ENCODE measurements around the gene PRDM8.
"Not testable (repeated sequence)": the region's sequence is repeated elsewhere in the genome, so short reads cannot be mapped to it uniquely, and the experiment has no call there.

Gene PRDM8

DNA sequence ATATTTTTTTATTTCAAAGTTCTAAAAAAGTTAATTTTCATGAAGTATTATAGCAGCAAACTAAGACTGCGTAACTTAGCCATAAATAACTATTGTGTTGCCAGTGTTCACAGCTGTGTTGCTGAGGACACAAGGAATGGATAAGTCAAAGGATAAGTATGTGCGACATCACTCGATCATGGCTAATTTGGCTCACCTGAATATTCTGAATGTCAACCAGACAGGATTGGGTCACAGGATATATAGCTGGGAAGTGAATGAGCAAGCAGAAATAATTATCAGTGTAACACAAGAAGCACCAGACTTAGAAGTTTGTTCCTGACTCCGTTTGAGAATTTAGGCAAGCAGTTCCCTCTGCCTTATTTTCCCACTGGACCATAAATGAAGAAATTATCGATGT lies 33.9 kb downstream of the PRDM8 start:
- no peak for DNase-seq

DNA sequence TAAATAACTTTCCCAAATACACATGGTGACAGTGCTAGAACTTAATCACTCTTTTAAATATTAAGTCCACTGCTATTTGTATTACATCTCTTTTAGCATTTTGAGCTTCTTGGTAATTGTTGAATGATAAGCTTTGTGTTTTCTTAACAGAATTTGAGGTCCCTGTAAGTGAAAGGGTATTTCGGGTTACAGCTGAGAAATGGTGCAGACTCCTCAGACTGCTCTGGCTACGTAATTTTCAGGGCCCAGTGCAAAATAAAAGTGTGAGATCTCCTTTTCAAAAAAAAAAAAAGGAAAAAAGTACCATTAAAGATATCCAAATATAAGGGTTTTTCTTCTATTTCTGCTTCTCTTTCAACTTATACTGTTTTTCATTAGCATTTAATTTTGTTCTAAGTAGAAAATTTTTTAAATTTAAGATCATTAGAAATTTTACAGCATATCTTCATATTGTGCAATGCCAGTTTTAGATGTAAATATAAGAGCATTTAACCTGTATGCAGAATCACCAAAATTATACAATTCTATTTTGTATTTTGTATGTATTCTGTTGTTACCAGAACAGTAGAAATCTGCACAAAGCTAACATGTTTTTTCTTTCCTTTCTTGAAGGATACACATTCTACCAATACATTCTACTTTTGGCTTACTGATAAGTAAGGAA lies 35.5 kb downstream of the PRDM8 start:
- no peak for DNase-seq

DNA sequence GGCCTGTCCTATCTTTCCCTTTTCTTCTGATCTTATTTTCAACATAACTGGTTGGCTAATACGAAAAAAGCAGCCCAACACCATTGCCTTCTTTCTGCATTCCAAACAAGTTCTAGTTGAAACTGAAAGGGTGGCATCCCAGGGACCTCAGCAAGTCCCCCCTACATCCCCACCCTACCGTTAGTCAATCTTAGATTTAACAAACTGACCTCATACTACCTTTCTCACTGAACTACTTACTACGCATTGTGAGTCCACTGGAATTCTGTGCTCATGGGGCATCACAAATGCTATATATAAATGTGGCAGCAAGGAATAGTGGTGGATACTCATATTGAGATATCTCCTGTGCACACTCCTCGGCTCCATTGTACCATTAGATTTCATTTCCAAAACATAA lies 36.1 kb downstream of the PRDM8 start:
- DNase-seq: no peak

DNA sequence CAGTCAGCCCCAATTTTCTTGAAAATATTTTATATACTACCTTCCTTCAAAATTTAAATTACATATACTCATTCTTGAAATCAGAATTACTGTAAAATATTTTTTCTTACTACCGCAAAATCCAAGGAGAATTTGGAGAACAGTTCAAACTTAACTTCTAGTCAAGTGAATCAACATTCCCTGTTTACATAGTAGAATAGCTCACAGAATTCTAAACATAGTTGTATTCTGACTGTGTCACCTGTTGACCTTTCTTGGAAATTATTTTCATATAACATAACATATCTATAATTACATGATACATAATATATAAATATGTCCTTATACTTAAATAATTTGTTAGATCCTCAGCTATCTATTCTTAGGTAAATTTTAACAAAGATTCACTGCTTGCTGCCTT lies 38.1 kb downstream of the PRDM8 start:
- DNase-seq: no peak

DNA sequence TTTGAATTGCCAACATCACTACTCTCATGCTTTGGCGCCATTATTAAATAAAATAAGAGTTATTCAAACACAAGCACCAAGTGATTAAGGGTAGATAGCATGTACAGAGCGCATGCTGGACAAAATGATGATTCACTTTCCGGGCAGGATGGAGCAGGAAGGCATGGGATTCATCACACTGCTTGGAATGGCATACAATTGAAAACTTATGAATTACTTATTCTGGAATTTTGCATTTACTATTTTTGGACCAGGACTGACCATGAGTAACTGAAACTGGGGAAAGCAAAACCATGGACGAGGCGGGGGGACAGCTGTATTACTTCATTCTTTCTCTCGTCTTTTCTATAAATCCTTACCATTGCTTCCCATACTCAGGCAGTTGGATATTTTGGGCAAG lies 40.7 kb downstream of the PRDM8 start:
- DNase-seq: peak; percentile 19

DNA sequence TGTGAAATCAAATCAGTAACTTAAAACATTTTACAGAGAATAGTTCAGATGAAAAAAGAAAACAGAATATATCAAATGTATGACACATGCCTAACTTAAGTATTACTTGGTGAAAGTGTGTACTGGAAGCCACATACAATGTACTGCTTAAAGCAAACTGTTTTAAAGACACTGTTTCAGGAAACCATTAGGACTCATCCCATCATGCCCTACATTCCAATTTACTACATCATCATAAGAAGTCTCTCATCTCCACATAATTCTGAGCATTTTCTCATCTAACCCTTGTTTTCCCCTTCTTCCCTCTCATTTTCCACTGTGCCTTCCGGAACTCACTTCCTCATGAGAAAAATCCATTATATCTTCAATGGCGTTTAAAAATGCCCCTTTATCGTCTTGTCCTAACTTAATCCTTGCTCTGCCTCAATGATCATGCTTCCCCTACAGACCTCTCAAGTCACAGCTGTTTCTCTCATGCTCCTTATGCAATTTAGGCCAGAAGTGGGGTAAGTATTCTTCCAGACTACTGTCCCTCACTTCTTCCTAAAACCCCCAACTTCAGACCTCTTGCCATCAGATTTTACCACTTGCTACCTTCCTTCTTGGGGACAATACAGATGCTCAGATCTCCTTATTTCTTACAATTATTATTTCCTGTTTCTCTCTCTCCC lies 42.3 kb downstream of the PRDM8 start:
- no peak for DNase-seq

DNA sequence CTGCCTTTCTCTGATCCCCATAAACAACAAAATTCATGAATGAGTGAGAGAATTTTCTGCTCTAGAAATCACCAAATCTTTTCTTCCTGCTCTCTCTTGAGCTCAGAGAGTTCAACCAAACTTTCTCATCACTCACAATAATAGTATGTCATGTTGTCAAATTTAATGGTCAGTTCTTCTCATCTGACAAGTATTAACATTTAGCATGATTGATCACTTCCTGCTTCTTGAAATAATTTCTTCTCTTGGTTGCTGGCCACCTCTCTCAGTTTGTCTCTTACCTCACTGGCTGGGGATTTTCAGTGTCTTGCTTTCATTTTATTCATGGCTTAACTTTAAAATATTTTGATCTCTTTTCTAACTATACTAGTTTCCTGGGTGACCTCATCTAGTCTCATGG lies 43.7 kb downstream of the PRDM8 start:
- DNase-seq: no peak

DNA sequence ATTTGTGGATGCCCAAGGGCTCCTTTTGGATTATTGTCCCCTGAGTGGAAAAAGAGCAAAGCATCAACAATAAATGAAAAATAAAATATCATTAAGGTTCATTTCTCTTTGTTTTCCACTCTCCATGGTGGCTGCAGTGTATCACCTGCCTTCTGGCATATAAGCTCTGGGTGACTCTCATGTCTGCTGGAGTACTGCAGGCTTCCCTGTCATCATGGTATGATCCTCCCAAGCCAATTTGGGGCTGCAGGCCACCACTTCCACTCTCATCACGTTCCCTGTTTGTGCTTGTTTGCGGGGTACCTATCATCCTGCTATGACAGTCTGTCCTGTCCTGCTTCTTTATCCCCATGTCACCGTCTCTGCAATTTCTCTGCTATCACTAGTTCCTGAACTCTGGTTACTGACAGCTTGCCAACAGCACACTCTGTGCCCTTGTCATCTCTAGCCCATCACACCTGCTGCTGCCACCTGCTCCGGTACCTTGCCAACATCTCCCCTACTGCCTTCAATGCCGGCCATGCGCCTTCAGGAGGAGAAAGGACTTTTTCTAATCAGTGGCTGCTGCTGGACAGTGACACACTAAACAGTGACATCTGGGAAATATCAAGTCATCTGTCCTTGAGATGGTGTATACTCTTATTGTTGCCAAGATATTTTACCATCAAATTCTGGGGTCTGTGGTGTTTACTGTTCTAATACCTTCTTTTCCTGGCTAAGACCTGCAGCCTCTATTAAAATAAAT lies 46.1 kb downstream of the PRDM8 start:
- DNase-seq: no peak

DNA sequence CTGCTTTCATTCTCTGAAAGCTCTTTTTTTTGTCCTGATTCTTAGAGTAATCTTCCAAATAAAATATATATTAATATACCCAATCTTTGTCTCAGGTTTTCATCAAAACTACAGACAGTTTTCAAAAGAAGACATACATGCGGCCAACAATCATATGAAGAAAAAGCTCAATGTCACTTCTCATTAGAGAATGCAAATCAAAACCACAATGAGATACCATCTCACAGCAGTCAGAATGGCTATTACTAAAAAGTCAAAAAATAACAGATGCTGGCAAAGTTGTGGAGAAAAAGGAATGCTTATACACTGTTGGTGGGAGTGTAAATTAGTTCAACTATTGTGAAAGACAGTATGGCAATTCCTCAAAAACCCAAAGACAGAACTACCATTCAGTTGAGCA lies 50.2 kb downstream of the PRDM8 start:
- not testable (repeated sequence) for DNase-seq

DNA sequence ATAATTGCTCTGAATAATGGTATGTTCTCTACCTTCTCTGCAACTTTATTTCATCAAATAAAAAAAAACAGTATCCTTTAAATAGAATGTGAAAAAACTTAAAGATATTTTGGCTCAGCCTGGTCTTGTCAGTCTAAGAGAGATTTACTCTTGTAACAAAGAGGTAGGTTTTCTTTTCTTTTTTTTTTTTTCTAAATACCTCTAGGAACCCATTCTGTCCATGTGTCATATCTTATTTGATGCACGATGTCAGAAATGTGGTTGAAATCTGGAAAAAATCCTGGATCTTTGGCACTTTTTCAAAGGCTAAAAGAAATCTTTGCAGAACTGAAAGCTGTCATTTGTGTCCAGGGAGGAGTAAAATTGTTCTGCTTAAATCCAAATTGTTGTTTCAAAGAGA lies 51.8 kb downstream of the PRDM8 start:
- no peak for DNase-seq

DNA sequence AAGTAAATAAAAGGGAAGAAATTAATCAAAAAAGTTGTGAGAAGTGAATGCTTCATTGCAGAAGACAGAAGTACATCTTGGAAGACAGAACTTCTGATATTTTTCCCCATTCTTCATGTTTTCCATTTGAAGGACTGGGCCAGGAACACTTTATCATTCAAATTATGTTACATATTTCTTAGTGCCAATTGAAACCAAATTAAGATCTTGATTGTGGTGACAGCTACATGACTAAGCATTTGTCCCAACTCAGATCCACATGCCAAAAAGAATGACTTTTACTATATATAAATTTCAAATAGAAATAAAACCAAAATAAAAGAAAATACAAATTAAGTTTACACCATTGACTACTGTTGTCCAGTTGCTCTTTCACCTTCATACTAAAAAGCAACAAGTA lies 55.1 kb downstream of the PRDM8 start:
- DNase-seq: no peak

DNA sequence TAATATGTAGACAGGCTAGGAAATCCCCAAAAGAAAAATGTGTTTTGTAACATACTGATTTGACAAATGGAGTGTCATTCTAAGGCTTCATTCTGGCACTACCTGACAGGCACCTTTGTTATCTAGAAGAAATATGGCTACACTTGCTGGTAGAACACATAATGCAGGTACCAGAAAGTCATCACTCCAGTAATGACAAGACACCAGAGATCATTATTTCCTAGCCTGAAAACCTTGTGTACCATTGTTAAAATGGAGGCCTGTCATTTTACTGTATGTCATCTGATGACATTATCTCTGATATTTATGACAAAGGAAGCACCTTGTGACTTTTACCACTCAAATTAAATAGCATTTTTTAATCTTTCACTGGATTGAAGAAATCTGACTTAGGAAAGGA lies 55.6 kb downstream of the PRDM8 start:
- no peak for DNase-seq

DNA sequence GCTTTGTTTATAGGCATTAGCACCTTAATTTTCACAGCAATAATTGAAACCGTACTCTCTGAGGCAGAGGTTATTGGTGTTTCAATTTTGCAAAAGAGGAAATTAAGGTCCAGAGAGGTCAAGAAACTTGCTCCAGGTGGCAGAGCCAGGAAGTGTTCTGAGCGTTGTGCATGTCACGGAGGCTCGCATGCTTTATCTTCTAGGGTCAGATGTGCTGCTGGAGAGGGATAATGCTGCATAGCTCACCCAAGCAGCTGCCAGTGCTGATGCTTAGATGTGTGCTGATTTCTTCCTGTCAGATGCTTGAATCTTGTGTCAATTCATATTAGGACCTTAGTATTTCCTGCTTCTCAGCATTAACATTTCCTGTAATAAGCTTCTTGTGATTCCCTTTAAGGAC lies 56.2 kb downstream of the PRDM8 start:
- no peak for DNase-seq

Measured in T1000 (cell line).